ENCODE data around the gene TMEFF2.

Gene TMEFF2

DNA sequence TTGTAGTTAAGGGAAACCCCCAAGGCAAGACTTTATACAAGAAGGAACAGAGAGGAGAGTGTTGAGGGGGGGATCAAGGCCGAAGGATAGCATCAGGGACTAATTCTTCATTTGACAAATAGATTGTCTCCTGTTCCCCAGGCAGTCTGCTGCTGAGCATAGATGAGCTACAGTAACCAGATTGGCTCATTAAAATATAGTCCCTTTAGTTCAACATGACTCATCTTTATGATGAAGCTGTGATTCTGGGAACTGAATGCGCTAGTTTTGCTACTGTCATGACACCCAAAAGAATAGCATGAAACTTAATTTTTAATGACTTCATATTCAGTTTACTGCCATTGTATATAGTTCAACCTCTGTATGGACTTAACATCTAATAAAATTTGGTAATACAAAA is 35.5 kb downstream of the TMEFF2 start:
- TF ChIP-seq GATA2 (IDR thresholded peaks at IDR 0.05; ENCODE audit: low read depth, low read length), result no peak

DNA sequence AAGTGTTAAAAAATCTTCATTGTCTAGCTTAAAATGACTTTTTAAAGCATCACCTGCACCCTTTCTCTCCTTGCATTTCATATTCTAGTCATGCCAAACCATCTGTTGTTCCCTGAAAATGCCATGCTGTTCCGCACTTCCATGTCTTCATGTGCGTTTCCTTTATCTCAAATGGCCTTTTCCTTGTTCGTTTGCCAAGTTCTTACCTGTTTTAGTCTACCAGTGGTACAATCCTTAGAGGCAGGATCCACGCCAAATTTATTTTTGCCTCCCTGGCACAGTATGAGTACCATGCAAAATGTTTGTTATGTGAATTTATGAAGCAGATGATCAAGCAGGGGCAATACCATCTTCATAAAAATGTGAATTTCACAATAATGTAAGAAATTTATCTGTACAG is 37.0 kb downstream of the TMEFF2 start:
- TF ChIP-seq GATA2 (IDR thresholded peaks at IDR 0.05; ENCODE audit: low read depth, low read length) (no peak), GATA3 (IDR thresholded peaks at IDR 0.05; ENCODE audit: low read depth, low read length) (no peak)

DNA sequence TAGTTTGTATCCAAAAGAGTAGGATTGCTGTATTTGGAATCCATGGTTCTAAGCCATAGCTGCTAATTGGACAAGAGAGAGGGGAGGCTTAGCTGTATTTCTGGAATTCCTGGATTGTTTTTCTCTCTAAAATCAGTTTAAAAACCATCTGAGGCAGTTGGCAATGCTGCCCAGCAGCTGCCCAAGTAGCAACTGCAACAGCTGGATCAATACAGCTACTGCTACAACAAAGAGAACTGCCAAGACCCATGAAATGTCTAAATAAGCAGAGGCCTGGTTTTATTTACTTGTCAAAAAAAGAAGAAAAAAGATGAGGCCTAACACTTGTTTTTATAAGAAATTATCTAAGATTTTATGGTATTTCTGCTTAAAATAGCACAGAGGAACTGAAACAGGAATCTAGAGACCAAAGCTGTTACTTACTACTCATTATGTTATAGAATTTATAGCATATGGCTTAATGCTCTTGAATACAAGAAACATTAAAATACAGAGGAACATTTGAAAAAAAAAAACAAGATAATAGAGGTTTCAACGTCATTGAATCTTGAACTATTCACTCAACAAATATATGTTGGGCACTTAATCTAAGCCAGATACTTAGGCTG is 39.1 kb downstream of the TMEFF2 start:
- no peak for TF ChIP-seq GATA2 (IDR thresholded peaks at IDR 0.05; ENCODE audit: low read depth, low read length)
- no peak for TF ChIP-seq GATA3 (IDR thresholded peaks at IDR 0.05; ENCODE audit: low read depth, low read length)

DNA sequence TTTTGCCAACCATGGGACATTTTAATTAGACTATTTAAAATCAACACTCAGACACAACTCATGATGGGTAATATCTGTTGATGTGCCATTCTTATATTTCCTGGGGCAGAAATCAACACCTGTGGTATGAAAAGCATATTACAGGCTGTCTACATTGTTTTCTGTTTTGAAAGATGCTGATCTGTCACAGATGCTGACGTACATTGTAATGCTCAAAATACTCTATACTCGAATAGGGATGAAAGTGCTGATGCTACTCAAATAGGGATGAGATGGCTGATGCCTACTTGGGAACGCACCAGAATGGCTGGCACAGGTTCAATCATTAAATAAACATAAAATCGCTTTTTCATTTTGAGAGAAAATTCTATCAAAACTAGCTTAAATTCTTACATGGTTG is 41.2 kb downstream of the TMEFF2 start:
- TF ChIP-seq GATA3 (IDR thresholded peaks at IDR 0.05; ENCODE audit: low read depth, low read length), result no peak

DNA sequence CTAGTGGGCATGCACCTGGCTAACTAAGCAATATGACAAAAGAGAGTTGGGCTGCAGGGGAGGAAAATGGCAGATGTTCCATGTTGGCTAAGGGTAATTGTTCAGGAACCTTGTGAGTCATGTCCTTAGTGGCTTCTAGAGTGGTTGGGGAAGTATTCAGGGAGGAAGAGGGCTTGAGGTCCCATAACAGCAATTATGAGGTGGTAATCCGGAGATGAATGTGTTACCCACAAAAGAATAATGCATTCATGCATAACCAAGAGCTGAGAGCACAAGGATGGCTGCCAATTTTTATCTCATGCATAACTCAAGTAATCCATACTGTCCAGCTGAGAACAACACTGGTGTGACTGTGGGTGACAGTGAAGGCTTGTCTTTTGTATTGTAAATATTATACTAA is 42.9 kb downstream of the TMEFF2 start:
- no peak for TF ChIP-seq GATA3 (IDR thresholded peaks at IDR 0.05; ENCODE audit: low read depth, low read length)
- TF ChIP-seq GATA2 (IDR thresholded peaks at IDR 0.05; ENCODE audit: low read depth, low read length), result no peak

DNA sequence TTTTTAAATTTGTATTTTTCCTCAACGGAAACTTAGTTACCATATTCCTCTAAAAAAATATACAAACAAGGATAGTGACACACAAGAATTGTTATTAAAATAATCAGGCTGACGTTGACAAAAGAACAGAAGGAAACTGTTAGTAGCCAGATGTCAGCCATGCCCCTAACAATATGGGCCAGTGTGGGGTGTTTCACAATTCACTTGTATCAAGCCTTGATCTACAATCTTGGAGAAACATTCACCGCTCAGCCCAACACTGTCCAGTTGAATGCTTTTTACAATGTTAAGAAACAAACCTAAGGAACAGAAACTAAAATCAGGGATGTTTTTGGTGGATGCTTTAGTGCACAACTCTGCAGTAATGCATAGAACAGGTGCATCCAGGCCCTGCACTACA is 44.6 kb downstream of the TMEFF2 start:
- no peak for TF ChIP-seq GATA3 (IDR thresholded peaks at IDR 0.05; ENCODE audit: low read depth, low read length)
- no peak for TF ChIP-seq GATA2 (IDR thresholded peaks at IDR 0.05; ENCODE audit: low read depth, low read length)

DNA sequence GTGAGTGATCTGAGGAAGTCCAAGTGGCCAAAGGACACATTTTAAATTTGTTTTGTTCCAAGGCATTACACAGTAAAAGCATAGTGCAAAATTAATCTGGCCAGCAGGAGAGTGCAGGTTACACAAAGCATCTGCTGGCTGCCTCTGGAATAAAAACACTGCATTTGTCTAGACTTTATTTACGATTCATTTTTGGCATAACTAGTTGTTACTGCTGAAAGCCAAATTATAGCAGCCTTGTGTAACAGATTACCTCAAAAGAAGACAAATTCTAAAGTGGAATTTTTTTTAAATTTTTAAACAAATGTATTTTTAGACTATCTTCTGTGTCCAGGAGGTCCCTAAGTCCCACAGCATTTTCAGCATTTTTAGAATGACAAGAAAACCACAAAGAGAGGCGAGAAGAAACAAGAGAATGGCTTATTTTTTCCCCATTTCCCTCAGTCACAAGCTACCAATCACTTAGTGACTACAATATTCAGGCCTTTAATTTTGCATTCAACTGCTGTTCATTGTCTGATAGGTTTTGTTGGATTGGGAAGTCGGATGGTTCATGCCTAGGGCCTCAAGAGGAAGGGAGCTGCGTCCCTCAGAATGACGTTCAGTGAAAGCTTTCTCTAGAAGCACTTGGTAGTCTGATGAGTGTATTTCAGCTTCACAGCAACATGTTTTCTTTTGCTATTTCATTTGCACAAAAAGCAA is 46.0 kb downstream of the TMEFF2 start:
- no peak for TF ChIP-seq GATA2 (IDR thresholded peaks at IDR 0.05; ENCODE audit: low read depth, low read length)

DNA sequence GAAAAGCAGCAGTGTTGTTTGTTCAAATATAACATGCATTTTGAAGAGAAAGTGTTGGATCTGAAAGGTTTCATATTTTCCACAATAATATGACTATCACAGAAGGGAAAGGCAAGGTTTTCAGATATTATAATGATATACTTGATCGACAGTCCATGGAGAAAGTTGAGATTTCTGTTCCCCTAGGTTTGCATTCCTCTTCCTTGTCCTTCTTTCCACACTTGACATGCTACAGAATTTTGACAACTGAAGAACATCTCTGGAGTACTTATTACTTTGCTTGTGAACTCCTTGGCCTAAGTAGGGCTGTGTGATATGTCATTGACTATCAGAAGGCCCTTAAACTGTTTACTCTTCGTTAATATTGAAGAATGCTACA is 46.5 kb downstream of the TMEFF2 start:
- TF ChIP-seq GATA3 (IDR thresholded peaks at IDR 0.05; ENCODE audit: low read depth, low read length), result no peak
- TF ChIP-seq GATA2 (IDR thresholded peaks at IDR 0.05; ENCODE audit: low read depth, low read length), result no peak

DNA sequence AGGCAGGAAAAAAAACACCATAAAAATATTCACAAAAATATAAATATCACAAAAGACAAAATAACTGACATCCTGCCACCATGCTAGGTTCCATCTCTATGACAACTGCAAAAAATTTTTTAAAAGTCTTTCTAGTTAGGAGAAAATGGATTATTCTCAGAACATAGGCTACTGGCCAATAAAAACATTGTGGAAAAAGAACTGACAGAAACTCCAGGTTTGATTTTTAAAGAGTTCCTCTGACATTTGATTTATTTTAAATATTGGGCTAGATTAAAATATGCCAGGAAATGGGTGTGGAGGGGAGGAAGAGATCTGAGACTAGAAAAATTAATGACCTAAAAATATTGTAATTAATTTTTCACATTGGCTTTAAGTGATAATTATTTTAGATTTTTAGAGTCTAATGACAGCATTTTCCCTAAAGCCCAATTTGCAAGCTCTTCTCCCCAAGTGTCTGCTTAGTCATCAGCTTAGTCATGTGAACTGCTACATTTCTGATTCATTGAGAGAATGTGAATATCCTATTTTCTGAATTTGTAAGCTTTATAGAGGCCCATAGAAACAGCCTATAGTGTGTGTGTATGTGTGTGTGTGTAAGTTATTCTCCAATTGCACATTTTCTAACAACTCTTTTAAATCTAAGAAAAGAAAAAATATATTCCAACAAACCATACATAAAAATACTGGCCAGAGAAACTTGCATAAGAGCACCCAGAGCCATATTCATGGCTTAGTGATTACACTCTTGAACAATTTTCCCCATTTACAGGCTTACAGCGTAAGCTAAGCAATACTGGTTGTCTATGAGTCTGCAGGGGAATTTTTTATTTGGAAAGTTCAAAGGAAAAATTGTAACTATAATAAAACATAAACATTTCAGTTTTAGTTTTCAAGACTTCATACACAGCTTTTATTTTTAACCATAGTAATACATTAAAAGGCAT is 48.4 kb downstream of the TMEFF2 start:
- TF ChIP-seq GATA3 (IDR thresholded peaks at IDR 0.05; ENCODE audit: low read depth, low read length) (no peak), GATA2 (IDR thresholded peaks at IDR 0.05; ENCODE audit: low read depth, low read length) (no peak)

DNA sequence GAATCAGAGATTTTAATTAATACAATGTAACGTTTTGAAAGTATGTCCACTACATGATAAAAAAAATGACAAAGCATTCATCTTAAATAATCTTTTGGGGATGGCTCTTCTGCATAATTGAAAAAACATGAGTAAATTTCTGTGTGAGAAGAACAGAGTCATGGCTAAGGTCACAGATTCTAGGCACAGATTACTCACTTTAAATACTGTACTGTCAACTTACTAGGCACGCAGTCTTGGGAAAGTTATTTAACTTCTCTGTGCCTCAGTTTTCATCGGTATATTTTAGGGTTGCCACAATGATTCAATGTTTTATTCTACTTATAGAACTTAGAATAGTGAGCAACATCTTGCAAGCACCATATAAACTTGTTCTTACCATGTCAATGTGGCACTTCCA is 49.2 kb downstream of the TMEFF2 start:
- TF ChIP-seq GATA2 (IDR thresholded peaks at IDR 0.05; ENCODE audit: low read depth, low read length), result no peak
- no peak for TF ChIP-seq GATA3 (IDR thresholded peaks at IDR 0.05; ENCODE audit: low read depth, low read length)

DNA sequence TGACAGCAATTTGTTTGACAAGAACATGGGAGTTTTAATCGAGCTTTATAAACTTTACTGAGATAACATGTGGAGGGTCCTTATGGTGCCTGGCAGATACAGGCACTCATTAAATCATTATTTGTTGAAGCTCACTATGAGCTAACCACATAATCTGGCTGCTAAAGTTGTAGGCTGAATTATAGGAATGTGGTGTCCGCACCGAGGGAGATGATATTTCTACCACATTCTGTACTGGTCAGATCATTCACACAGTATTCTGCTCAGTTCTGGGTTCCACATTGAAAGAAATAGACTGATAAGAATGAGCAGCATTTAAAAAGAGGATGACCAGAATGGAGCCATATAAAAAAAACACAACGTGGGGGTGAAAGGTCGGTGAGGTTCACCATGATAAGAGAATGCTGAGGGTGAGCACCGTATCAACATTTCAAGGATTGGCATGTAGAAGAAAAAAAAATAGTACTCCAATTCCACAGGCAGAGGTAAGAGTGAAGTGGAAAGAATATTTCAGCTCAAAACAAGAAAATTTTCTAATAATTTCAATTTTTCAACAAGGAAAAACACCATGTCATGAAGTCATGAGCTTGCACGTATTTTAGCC is 54.4 kb downstream of the TMEFF2 start:
- TF ChIP-seq GATA2 (IDR thresholded peaks at IDR 0.05; ENCODE audit: low read depth, low read length) (no peak), GATA3 (IDR thresholded peaks at IDR 0.05; ENCODE audit: low read depth, low read length) (no peak)

DNA sequence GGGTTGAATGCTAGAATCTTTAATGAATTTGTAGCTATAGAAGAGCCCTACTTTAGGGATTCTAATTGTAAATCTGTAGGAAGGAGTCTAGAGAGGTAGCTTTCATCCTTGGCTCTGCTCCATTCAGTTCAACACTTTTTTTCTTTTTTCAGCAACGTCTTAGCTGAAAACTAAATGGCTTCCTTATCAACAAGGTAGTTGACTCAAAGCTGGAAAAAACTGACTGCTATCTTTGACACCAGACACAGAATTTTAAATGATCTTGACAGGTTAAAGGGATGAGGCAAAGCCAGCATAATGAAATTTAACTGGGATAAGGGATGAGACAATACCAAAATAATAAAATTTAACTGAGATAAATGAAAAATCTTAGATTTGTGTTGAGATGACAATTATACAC is 54.9 kb downstream of the TMEFF2 start:
- TF ChIP-seq GATA2 (IDR thresholded peaks at IDR 0.05; ENCODE audit: low read depth, low read length) (no peak), GATA3 (IDR thresholded peaks at IDR 0.05; ENCODE audit: low read depth, low read length) (no peak)

DNA sequence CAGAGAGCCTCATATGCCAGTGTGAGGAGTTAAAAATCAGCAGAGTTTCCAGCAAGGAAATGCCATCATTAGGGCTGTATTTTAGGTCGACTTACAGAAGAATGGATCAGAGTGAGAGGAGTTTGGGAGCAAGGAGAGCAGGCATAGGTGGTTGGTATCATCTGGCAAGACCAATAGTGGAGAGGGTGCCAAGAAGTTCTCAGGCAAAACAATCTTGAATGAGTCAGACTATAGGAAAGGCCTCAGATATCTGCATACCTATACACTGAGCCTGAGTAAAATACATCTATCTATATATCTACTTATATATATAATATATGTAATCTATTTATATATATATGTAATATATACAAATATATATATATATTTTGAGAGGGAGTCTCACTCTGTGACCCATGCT is 57.3 kb downstream of the TMEFF2 start:
- TF ChIP-seq GATA3 (IDR thresholded peaks at IDR 0.05; ENCODE audit: low read depth, low read length), result no peak
- TF ChIP-seq GATA2 (IDR thresholded peaks at IDR 0.05; ENCODE audit: low read depth, low read length), result no peak

DNA sequence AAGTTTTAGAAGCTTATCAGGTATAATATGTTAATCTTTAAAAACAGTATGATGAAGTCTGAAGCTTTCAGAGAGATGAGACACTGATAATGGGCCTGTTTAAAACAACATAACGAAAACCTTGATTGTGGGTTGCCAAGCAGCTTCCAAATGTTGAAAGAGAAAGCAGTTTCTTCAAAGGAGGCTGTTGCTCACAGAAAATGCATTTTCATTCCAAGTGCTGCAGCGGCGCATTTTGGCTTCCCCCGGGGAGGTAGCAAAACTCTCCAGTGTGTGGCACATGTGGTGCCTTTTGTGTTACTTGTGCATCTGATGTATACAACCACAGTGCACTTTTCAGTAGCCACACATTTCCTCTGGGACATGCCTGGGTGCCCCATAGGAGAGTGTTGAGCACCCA is 66.1 kb downstream of the TMEFF2 start:
- no peak for TF ChIP-seq GATA2 (IDR thresholded peaks at IDR 0.05; ENCODE audit: low read depth, low read length)
- no peak for TF ChIP-seq GATA3 (IDR thresholded peaks at IDR 0.05; ENCODE audit: low read depth, low read length)

Data from SH-SY5Y (cell line).